IMR-90 (cell line): ENCODE measurements around the gene UNC79. TPM values are rescaled to one million over a fixed set of nuclear protein-coding genes. Genes with fewer than 3 reads are reported as not detected.

Source experiments
- ATAC-seq: fragments of 200-7000 bp; cut with Tn5 transposase; 2 replicates; pipeline ENCODE4 v1.9.1; 2020; ENCODE audit warnings: low read depth, mild to moderate bottlenecking, moderate library complexity
- BruUV-seq: library from RNA; stranded (reverse); fragments of 400-500 nt; replicated peaks from 2 replicates; lab custom pipeline; 2021; lab: Mats Ljungman, UMichigan
- CTCF ChIA-PET: fragments of 300-600 bp; formaldehyde crosslinking; extraction: SDS; loops from one replicate; lab custom pipeline; 2021; ENCODE audit warnings: antibody characterized with exemption; lab: Yijun Ruan, JAX
- POLR2A ChIA-PET: fragments of 300-600 bp; sonication (Branson Sonifier 250); formaldehyde crosslinking; loops from one replicate; lab custom pipeline; 2022; ENCODE audit warnings: antibody characterized with exemption; ENCODE audit not compliant: unreplicated experiment; lab: Charles Lee
- DNase-seq: peaks from one replicate; pipeline ENCODE4 v3.0.0; 2013
- H2AFZ ChIP-seq: replicated peaks from 2 replicates; pipeline ENCODE3; 2013; ENCODE audit warnings: low read length, mild to moderate bottlenecking; ENCODE audit not compliant: poor library complexity
- H2AK5ac ChIP-seq: 2 replicates; pipeline ENCODE4 v1.6.1; 2013; ENCODE audit warnings: low read depth, low read length, inconsistent platforms
- H2AK9ac ChIP-seq: replicated peaks from 2 replicates; pipeline ENCODE3; 2013; ENCODE audit warnings: mild to moderate bottlenecking, low read depth, low read length, moderate library complexity; ENCODE audit not compliant: poor library complexity
- H2BK120ac ChIP-seq: 2 replicates; pipeline ENCODE4 v1.6.1; 2013; ENCODE audit warnings: low read depth, low read length, inconsistent platforms
- H2BK15ac ChIP-seq: 3 replicates; pipeline ENCODE4 v1.6.1; 2013; ENCODE audit warnings: low read depth, low read length, inconsistent platforms
- H2BK20ac ChIP-seq: 2 replicates; pipeline ENCODE4 v1.6.1; 2013; ENCODE audit warnings: low read depth, mild to moderate bottlenecking, inconsistent platforms, low read length, moderate library complexity
- H2BK5ac ChIP-seq: 2 replicates; pipeline ENCODE4 v1.6.1; 2013; ENCODE audit warnings: mild to moderate bottlenecking, low read depth, low read length, inconsistent platforms; ENCODE audit not compliant: poor library complexity, severe bottlenecking
- H3K14ac ChIP-seq: replicated peaks from 2 replicates; pipeline ENCODE4 v1.6.1; 2013; ENCODE audit warnings: low read depth, low read length, inconsistent platforms
- H3K18ac ChIP-seq: 2 replicates; pipeline ENCODE4 v1.6.1; 2013; ENCODE audit warnings: low read depth, low read length, control low read depth
- H3K23ac ChIP-seq: 2 replicates; pipeline ENCODE4 v1.6.1; 2013; ENCODE audit warnings: low read depth, low read length, inconsistent platforms
- H3K27ac ChIP-seq: 2 replicates; pipeline ENCODE4 v1.5.1; 2013; ENCODE audit warnings: mild to moderate bottlenecking, control low read depth, low read length; ENCODE audit not compliant: insufficient read depth
- H3K27me3 ChIP-seq: 2 replicates; pipeline ENCODE4 v1.6.1; 2013; ENCODE audit warnings: low read length; ENCODE audit not compliant: control insufficient read depth, insufficient read depth
- H3K36me3 ChIP-seq: 2 replicates; pipeline ENCODE4 v1.6.1; 2013; ENCODE audit warnings: low read length, mixed read lengths; ENCODE audit not compliant: control insufficient read depth, insufficient read depth
- H3K4ac ChIP-seq: 2 replicates; pipeline ENCODE4 v1.6.1; 2013; ENCODE audit warnings: low read depth, low read length, inconsistent platforms
- H3K4me1 ChIP-seq: 2 replicates; pipeline ENCODE4 v1.6.1; 2013; ENCODE audit warnings: low read length, mixed read lengths; ENCODE audit not compliant: control insufficient read depth, insufficient read depth
- H3K4me2 ChIP-seq: 2 replicates; pipeline ENCODE4 v1.6.1; 2013; ENCODE audit warnings: low read depth, mild to moderate bottlenecking, control low read depth, low read length, moderate library complexity
- H3K4me3 ChIP-seq: 2 replicates; pipeline ENCODE4 v1.5.1; 2013; ENCODE audit warnings: low read depth, mild to moderate bottlenecking, control low read depth, low read length, moderate library complexity; ENCODE audit not compliant: insufficient read depth
- H3K56ac ChIP-seq: 2 replicates; pipeline ENCODE4 v1.6.1; 2013; ENCODE audit warnings: low read length, inconsistent platforms; ENCODE audit not compliant: insufficient read depth; ENCODE audit errors: extremely low read depth
- H3K79me1 ChIP-seq, 2 experiments: 2 replicates each; pipeline ENCODE4 v1.6.1; 2013; ENCODE audit warnings: low read length in 2 of 2, inconsistent platforms in 1 of 2, low read depth in 1 of 2
- H3K9ac ChIP-seq: 2 replicates; pipeline ENCODE4 v1.6.1; 2013; ENCODE audit warnings: low read depth, low read length, control low read depth
- H3K9me1 ChIP-seq: 2 replicates; pipeline ENCODE4 v1.6.1; 2013; ENCODE audit warnings: low read length, inconsistent platforms; ENCODE audit not compliant: insufficient read depth
- H3K9me3 ChIP-seq: 2 replicates; pipeline ENCODE4 v1.6.1; 2013; ENCODE audit warnings: low read length; ENCODE audit not compliant: control insufficient read depth, insufficient read depth
- H4K20me1 ChIP-seq: 2 replicates; pipeline ENCODE4 v1.6.1; 2013; ENCODE audit warnings: low read length, inconsistent platforms; ENCODE audit not compliant: insufficient read depth
- H4K5ac ChIP-seq: 2 replicates; pipeline ENCODE4 v1.6.1; 2013; ENCODE audit warnings: mild to moderate bottlenecking, low read depth, low read length, control low read depth
- H4K8ac ChIP-seq, 2 experiments: 2 replicates each; pipeline ENCODE4 v1.6.1; 2013; ENCODE audit warnings: low read depth in 2 of 2, low read length in 2 of 2, control low read depth in 1 of 2, inconsistent platforms in 1 of 2
- H4K91ac ChIP-seq: 2 replicates; pipeline ENCODE4 v1.6.1; 2013; ENCODE audit warnings: low read depth, low read length, inconsistent platforms; ENCODE audit not compliant: insufficient read depth
- BHLHE40 ChIP-seq: fragments of 150-350 bp; IDR thresholded peaks from 2 replicates; pipeline ENCODE4 v1.6.1; 2016; ENCODE audit warnings: mild to moderate bottlenecking, low read depth, low read length
- CEBPB ChIP-seq: IDR thresholded peaks from 2 replicates; pipeline ENCODE4 v1.6.1; 2012; ENCODE audit warnings: low read depth, low read length, improper control_type of control experiment
- CHD1 ChIP-seq: IDR thresholded peaks from 2 replicates; pipeline ENCODE4 v1.6.1; 2012; ENCODE audit warnings: low read depth, low read length, improper control_type of control experiment
- FOS ChIP-seq: fragments of 150-350 bp; IDR thresholded peaks from 2 replicates; pipeline ENCODE4 v1.6.1; 2016; ENCODE audit warnings: low read depth, low read length
- MAFK ChIP-seq: IDR thresholded peaks from 2 replicates; pipeline ENCODE4 v1.6.1; 2012; ENCODE audit warnings: low read depth, low read length, improper control_type of control experiment
- MAZ ChIP-seq: IDR thresholded peaks from 2 replicates; pipeline ENCODE4 v1.6.1; 2012; ENCODE audit warnings: low read depth, mild to moderate bottlenecking, low read length, improper control_type of control experiment, moderate library complexity, borderline replicate concordance
- MXI1 ChIP-seq: IDR thresholded peaks from 2 replicates; pipeline ENCODE4 v1.6.1; 2012; ENCODE audit warnings: low read depth, mild to moderate bottlenecking, low read length, moderate library complexity, borderline replicate concordance
- NFE2L2 ChIP-seq: fragments of 150-350 bp; IDR thresholded peaks from 2 replicates; pipeline ENCODE4 v1.6.1; 2016; ENCODE audit warnings: low read depth, mild to moderate bottlenecking, low read length
- POLR2A ChIP-seq: IDR thresholded peaks from 2 replicates; pipeline ENCODE4 v1.6.1; 2012; ENCODE audit warnings: mild to moderate bottlenecking, low read depth, low read length
- RAD21 ChIP-seq: IDR thresholded peaks from 2 replicates; pipeline ENCODE4 v1.6.1; 2012; ENCODE audit warnings: low read length, improper control_type of control experiment
- RCOR1 ChIP-seq: IDR thresholded peaks from 2 replicates; pipeline ENCODE4 v1.6.1; 2012; ENCODE audit warnings: mild to moderate bottlenecking, low read length, improper control_type of control experiment; ENCODE audit not compliant: insufficient replicate concordance
- RFX5 ChIP-seq: IDR thresholded peaks from 2 replicates; pipeline ENCODE4 v1.8.0; 2012; ENCODE audit warnings: low read depth, mild to moderate bottlenecking, low read length, moderate library complexity
- SMC3 ChIP-seq: fragments of 150-350 bp; IDR thresholded peaks from 2 replicates; pipeline ENCODE4 v1.6.1; 2016; ENCODE audit warnings: low read depth, mild to moderate bottlenecking, antibody characterized with exemption, low read length, moderate library complexity
- dilution Hi-C: fragments of 300-500 bp; cut with HindIII; formaldehyde crosslinking; loops from one replicate; pipeline ENCODE4 v1.14.3; 2018; ENCODE audit warnings: low sequenced_read_pairs; ENCODE audit not compliant: unreplicated experiment
- in situ Hi-C: fragments of 300-500 bp; cut with MboI; formaldehyde crosslinking; loops from 3 replicates; pipeline ENCODE4 v1.14.3; 2019; ENCODE audit warnings: low sequenced_read_pairs, inconsistent platforms, mixed read lengths
- intact Hi-C: fragments of 100-400 bp; cut with micrococcal nuclease; formaldehyde crosslinking; loops from 2 replicates; pipeline ENCODE4 v1.10.0; 2022
- polyA plus RNA-seq, 3 experiments: library from polyadenylated mRNA; depleted of rRNA; stranded (reverse); fragments of >200 nt; gene quantifications; 2 replicates each; pipeline ENCODE4 v1.2.3, GENCODE V29; 2012; ENCODE audit warnings: low replicate concordance in 1 of 3
- total RNA-seq: library from RNA; depleted of rRNA; stranded (reverse); fragments of >200 nt; gene quantifications from 2 replicates; pipeline ENCODE4 v1.2.3, GENCODE V29; 2012
- TF ChIP-seq, protein P1 (sequence below): fragments of 150-350 bp; IDR thresholded peaks from 2 replicates; pipeline ENCODE4 v1.6.1; 2016; ENCODE audit warnings: low read depth, mild to moderate bottlenecking, low read length, moderate library complexity, borderline replicate concordance
- TF ChIP-seq, protein P2 (sequence below): conservative IDR thresholded peaks from 2 replicates; pipeline ENCODE4 v1.5.1; 2012; ENCODE audit warnings: mild to moderate bottlenecking, low read depth, low read length, improper control_type of control experiment
- TF ChIP-seq, protein P3 (sequence below): fragments of 150-350 bp; IDR thresholded peaks from 2 replicates; pipeline ENCODE4 v1.6.1; 2017; ENCODE audit warnings: mild to moderate bottlenecking, antibody characterized with exemption, low read length, low read depth

The UNC79 gene
- total and polyA plus RNA-seq, 2 of the 4 experiments (the other 2 are of a cell fraction) = under 0.01 TPM

DNA sequence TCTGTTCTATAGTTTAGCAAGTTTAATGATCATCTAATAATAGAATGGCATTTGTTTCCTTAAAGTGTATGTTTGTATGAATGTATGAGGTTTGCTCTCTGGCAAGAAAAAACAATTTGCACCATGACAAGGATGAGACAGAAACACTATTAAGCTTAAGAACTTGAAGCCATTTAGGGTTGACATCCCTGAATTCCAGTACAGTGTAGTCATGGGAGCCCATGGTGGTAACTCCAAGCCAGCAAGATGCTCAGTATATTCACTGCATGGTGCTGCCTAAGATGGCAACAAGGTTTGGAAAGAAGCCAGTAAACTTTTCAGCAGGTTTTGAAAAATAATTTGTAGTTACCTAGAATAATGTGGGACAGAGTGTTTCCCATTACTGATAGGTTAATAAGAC, 198.9 kb downstream of the UNC79 start:
- no peak overlapping the region for H3K56ac ChIP-seq
- H4K5ac ChIP-seq = no peak overlapping the region
- H3K4me3 ChIP-seq = no peak overlapping the region
- no peak overlapping the region for H4K8ac ChIP-seq
- H3K36me3 ChIP-seq = no peaks in the 10 kb centered on the region
- dilution Hi-C loops (no loop called here), in situ Hi-C loops (no loop called here), intact Hi-C loops (no loop called here)
- no peak for DNase-seq
- H3K18ac ChIP-seq = no peak overlapping the region
- no peaks in the 10 kb centered on the region for H3K9me3 ChIP-seq
- TF ChIP-seq FOS (no peak), RFX5 (no peak), MAFK (no peak), MAZ (no peak), NFE2L2 (no peak), MXI1 (no peak), POLR2A (no peak), RCOR1 (no peak), CEBPB (no peak), CHD1 (no peak), RAD21 (no peak), BHLHE40 (no peak), SMC3 (no peak)
- TF ChIP-seq, protein P1, sequence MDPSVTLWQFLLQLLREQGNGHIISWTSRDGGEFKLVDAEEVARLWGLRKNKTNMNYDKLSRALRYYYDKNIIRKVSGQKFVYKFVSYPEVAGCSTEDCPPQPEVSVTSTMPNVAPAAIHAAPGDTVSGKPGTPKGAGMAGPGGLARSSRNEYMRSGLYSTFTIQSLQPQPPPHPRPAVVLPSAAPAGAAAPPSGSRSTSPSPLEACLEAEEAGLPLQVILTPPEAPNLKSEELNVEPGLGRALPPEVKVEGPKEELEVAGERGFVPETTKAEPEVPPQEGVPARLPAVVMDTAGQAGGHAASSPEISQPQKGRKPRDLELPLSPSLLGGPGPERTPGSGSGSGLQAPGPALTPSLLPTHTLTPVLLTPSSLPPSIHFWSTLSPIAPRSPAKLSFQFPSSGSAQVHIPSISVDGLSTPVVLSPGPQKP = no peak
- TF ChIP-seq, protein P2, sequence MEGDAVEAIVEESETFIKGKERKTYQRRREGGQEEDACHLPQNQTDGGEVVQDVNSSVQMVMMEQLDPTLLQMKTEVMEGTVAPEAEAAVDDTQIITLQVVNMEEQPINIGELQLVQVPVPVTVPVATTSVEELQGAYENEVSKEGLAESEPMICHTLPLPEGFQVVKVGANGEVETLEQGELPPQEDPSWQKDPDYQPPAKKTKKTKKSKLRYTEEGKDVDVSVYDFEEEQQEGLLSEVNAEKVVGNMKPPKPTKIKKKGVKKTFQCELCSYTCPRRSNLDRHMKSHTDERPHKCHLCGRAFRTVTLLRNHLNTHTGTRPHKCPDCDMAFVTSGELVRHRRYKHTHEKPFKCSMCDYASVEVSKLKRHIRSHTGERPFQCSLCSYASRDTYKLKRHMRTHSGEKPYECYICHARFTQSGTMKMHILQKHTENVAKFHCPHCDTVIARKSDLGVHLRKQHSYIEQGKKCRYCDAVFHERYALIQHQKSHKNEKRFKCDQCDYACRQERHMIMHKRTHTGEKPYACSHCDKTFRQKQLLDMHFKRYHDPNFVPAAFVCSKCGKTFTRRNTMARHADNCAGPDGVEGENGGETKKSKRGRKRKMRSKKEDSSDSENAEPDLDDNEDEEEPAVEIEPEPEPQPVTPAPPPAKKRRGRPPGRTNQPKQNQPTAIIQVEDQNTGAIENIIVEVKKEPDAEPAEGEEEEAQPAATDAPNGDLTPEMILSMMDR = no peak
- TF ChIP-seq, protein P3, sequence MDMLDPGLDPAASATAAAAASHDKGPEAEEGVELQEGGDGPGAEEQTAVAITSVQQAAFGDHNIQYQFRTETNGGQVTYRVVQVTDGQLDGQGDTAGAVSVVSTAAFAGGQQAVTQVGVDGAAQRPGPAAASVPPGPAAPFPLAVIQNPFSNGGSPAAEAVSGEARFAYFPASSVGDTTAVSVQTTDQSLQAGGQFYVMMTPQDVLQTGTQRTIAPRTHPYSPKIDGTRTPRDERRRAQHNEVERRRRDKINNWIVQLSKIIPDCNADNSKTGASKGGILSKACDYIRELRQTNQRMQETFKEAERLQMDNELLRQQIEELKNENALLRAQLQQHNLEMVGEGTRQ = no peak
- no peak overlapping the region for H2BK20ac ChIP-seq
- no peaks in the 10 kb centered on the region for H3K79me1 ChIP-seq
- ATAC-seq = no peak
- no peaks in the 10 kb centered on the region for H4K20me1 ChIP-seq
- no peak overlapping the region for H2BK5ac ChIP-seq
- no TSS peak for BruUV-seq
- H2BK15ac ChIP-seq = no peak overlapping the region
- CTCF ChIA-PET = no interaction called here
- no peak overlapping the region for H3K4me2 ChIP-seq
- no peak overlapping the region for H3K23ac ChIP-seq
- H3K9me1 ChIP-seq = no peaks in the 10 kb centered on the region
- H2BK120ac ChIP-seq = no peak overlapping the region
- H3K4me1 ChIP-seq = no peaks in the 10 kb centered on the region
- H3K4ac ChIP-seq = no peak overlapping the region
- H3K14ac ChIP-seq = no peak overlapping the region
- POLR2A ChIA-PET = no interaction called here
- no peak overlapping the region for H3K9ac ChIP-seq
- no peak overlapping the region for H2AK9ac ChIP-seq
- H3K27me3 ChIP-seq = no peaks in the 10 kb centered on the region
- H3K27ac ChIP-seq = no peak overlapping the region
- H2AFZ ChIP-seq = no peak overlapping the region
- no peak overlapping the region for H2AK5ac ChIP-seq
- H4K91ac ChIP-seq = no peak overlapping the region
